ENCODE results near the gene GPHN. TPM values are rescaled to one million over a fixed set of nuclear protein-coding genes. Genes with fewer than 3 reads are reported as not detected.

The GPHN gene
- 11.6 and 13.4 TPM in 2 replicates for total RNA-seq (2014; rRNA removed; shearing (Covaris generic))
- 12.0 and 24.4 TPM in 2 replicates for polyA plus RNA-seq (2015; cell fraction: cytosol; rRNA removed)
- 29.5 and 39.4 TPM in 2 replicates for polyA plus RNA-seq (2015; cell fraction: nucleus; rRNA removed)

GRCh38 chr14:66507722-66508546, at the start of gene GPHN:
GPHN (plus strand) TSS chr14:66508147.
- DNase-seq (ENCODE audit: low read depth), result peak; percentile 99

- no peak for DNase-seq (ENCODE audit: low read depth)
These were observed 48.3 kb upstream of the GPHN start for GRCh38 chr14:66459603-66460002.

DNA sequence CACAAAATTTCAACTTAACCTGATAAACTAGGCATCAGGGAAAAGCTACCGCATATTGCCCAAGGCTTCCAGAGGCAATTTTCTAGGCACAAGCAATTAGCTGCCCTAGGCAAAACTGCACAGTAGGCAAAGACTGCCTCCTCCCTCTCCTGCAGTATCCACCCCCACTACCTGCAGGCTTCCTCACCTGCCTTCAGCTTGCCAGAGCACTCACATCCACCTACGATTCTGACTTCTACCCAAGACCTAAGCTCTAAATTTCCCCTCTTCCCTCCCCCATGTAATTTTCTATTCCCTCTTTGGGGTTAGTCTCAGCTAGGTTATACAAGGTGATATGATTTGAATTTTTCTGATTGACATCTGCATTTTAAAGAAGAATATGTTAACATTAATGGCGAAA, 43.7 kb upstream of the GPHN start:
- no peak for DNase-seq (ENCODE audit: low read depth)

DNA sequence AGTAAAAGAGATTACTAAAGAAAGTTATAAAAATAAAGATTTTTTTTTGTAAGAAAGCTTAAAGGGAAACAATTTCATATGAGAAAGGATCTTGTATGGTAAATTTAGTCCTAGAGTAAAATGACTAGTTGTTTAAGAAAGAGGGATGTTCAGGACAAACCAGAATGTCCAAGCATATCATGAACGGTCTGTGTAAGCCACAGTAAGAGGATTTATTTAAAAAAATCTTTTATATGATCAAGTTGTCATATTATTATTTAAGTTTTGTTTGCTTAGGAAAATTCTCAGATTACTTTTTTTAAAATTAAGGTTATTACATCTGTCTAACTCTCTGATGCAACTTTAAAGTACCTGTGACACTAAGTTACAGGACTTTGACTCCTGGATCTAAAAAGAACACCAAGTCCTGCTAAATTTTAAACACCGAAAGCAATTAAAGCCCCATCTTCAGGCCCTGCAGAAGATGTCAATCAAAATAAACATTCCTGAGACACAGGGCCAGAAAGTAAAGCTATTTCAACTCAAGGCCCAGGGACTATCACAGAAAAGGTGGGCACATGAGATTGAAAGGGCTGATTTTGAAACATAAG, 39.1 kb upstream of the GPHN start:
- no peak for DNase-seq (ENCODE audit: low read depth)

DNA sequence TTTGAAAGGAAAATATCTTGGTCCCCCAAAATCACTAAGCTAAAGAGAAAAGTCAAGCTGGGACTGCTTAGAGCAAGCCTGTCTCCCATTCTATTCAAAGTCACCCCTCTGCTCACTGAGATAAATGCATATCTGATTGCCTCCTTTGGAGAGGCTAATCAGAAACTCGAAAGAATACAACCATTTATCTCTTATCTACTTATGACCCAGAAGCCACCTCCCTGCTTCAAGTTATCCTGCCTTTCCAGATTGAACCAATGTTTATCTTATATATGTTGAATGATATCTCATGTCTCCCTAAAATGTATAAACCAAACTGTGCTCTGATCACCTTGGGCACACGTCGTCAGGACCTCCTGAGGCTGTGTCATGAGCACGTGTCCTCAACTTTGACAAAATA, 36.4 kb upstream of the GPHN start:
- no peak for DNase-seq (ENCODE audit: low read depth)

GRCh38 chr14:66472251-66472650, 35.7 kb upstream of the GPHN start:
- no peak for DNase-seq (ENCODE audit: low read depth)

DNA sequence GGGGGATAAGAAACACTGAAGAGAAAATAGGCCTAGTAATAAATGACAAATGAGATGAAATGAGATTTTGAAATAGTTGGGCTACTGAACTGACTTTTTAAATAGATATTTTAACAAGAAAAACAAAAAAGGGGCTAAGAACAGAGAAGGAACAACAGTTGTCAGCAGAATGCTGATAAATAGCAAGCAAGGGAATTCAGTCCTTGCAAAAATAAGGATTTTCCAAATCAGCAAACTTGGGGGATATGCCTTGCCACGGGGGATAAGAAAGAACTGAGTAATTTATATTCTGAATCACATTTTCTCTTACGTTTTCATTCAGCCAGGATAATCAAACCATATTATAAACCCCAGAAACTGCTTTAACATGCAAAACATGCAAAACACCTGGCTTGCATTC, 34.7 kb upstream of the GPHN start:
- DNase-seq (ENCODE audit: low read depth), result no peak

- DNase-seq (ENCODE audit: low read depth), result peak; percentile 64
These were observed 31.0 kb upstream of the GPHN start for GRCh38 chr14:66476964-66477363.

DNA sequence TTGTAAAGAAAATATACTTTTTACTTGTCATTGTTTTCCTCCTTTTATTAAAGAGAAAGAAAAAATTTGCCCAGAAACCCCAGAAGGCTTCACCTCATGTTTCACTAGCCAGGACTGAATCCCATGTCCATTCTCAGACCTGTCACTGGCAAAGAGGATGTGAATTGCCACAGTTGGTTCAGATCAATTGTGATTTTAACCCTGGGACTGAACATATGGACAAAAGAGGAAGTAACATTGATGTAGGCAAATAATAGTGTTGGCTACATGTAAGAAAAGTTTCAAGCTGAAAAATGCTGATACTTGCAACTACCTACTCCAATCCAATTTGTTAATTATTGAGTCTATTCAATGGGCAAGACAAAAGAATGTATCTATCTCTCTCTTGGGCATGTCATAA, 30.4 kb upstream of the GPHN start:
- no peak for DNase-seq (ENCODE audit: low read depth)

DNA sequence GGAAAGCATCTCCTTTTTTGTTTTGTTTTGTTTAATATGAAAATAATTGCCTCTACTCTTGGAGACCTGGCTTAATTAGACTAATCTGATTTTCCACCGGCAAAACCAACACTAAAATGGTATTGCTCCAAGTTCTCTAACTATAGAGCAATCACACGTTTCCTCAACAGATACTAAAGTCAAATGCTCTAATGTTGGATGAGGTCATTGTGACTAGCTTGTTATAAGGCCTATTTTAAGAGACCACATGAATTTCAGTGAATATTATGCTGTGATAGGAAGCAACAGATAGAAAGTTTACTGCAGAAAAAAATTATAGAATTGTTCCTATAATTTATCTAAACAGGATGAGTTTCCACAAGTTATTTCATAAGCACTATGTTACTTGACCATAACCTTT, 25.1 kb upstream of the GPHN start:
- no peak for DNase-seq (ENCODE audit: low read depth)

GRCh38 chr14:66483322-66483721, 24.6 kb upstream of the GPHN start:
- DNase-seq (ENCODE audit: low read depth), result no peak

DNA sequence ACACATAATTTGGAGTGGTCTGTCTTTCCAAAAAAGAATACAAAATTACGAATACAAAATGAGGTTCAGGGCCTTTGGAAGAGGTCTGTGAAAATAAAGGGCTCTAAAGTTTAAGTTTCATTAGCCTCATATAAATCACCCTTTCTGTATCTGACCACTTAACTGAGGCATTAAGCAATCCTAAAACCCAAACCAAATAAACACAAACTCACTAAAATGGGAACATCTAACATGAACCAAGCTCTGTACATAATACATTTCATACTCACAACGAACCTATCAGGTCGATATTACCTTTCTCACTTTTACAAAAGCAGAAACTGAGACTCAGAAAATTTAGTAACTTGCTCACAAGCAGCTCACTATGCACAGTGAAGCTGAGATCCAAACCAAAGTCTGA, 22.9 kb upstream of the GPHN start:
- no peak for DNase-seq (ENCODE audit: low read depth)

GRCh38 chr14:66485910-66486421, 22.0 kb upstream of the GPHN start, which contains the start of gene CCDC196:
CCDC196 (plus strand) TSS chr14:66486371; CDS start chr14:66486503, 132 bp downstream.
- no peak for DNase-seq (ENCODE audit: low read depth)

- DNase-seq (ENCODE audit: low read depth), result no peak
These were observed 20.8 kb upstream of the GPHN start for GRCh38 chr14:66487164-66487563.

GRCh38 chr14:66490143-66491111, 17.5 kb upstream of the GPHN start:
- DNase-seq (ENCODE audit: low read depth), result no peak

GRCh38 chr14:66493750-66494149, 14.2 kb upstream of the GPHN start:
- no peak for DNase-seq (ENCODE audit: low read depth)

DNA sequence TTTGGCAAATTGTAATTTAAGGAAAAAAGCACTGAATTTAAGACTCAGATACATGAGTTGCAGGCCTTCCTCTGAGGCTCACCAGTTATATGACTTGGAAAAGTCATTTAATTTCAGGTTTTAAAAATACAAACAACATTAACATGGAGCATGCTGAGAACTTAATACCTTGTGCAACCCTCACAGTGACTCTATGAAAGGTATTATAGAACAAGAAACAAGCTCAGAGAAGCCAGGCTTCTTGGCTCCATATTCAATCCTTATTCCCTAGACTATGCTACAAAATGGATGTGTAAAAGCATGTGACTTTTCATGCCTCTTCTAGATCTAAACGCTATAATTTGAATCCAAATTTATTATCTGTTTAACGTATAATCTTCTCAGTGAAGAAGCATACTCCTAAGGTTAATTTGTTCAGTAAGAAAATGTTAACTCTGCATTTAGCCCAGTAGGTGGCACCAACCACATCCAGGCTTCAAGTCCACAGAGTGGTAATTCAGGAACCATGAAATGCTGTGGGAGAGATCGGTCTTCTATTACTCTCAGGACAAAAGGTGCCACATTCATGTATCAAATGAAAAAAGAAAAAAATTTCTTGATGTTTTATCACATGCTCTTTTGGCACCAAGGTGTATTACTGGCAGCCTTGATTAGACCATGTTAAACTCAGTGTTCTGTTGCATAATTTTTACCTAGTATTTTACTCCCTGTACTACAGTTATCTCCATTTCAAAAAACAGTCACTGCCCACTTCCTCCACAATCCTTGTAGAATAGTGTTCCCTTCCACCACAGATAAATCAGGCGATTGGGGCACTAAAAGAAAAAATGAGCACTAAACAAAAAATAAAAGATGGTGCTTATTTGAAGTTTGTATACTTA, 12.5 kb upstream of the GPHN start:
- DNase-seq (ENCODE audit: low read depth), result peak; percentile 65

DNA sequence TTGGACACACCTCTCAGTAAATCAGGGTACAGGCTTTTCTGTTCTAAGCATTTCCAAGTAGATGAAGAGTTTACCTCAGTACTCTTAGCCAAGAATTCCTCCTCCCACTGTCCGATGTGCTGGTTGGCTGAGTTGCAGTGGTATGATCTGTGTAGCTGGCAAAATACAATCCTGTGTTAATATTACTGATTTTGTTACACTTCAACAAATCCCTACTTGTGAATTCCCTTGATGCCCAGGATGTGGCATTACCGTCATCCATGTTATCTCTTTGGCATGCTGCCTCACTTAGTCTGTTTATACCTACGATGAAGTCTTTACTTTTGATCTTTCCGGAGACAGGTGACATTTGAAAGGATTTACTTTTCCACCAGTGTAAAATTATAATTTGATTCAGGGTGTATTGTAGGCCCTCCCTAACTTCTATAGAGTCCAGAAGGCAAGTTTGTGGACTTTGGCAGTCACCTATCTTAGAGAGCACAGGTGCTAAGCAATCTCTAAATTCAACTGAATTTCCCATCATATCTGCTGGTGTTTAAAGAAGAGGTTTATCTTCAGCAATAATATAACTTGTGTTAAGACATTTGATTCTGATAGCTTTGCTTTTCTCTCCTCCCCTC, 11.6 kb upstream of the GPHN start:
- DNase-seq (ENCODE audit: low read depth), result no peak

DNA sequence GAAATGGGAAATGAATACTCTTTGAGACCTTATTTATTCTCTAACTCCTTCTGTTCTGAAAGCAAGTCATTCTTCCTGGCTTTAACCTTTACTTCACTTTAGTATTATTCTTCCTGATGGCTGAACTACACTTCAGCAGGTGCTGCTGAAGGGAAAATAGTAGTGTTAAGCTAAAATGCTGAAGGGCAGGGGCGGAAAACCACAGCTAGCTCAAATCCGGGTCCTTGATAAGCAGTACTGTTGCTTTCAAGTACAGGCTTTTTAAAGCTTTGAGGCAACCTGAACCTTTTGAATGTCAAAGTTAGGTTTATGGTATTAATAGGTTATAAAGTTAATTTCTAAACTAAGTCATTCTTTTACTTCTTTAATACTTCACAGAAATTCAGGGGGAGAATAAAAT, 11.0 kb upstream of the GPHN start:
- DNase-seq (ENCODE audit: low read depth), result no peak

DNA sequence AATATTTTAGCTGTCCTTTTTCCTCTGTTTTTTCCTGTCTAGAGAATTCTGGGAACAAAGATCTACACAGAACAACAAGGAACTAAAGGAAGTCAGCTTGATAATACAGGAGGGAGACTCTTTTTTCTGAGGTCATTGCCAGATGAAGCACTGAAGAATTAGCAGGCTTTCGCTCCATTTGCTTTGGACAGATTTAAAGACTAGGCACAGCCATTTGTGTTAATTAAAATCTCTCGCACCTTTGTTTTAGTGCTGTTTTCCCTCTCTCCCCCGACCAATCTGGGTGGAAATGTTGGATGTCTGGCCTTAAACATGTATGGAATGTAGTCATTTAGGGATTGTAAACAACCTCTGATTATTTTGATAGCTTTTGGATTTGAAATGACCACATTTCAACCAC, 9.6 kb upstream of the GPHN start:
- no peak for DNase-seq (ENCODE audit: low read depth)

Data from HT1080 (cell line).